KBM-7 (cell line): ENCODE results near the gene ISOC2.

Experiments used
- DNase-seq: peaks from one replicate; pipeline ENCODE4 v3.0.0-alpha.2; 2015
- in situ Hi-C: fragments of 300-500 bp; cut with MboI; formaldehyde crosslinking; loops from 2 replicates; pipeline ENCODE4 v1.14.3; 2020; ENCODE audit warnings: low sequenced_read_pairs, low pct_unique_long_range_greater_than_20kb, mixed read lengths

ISOC2 gene

DNA sequence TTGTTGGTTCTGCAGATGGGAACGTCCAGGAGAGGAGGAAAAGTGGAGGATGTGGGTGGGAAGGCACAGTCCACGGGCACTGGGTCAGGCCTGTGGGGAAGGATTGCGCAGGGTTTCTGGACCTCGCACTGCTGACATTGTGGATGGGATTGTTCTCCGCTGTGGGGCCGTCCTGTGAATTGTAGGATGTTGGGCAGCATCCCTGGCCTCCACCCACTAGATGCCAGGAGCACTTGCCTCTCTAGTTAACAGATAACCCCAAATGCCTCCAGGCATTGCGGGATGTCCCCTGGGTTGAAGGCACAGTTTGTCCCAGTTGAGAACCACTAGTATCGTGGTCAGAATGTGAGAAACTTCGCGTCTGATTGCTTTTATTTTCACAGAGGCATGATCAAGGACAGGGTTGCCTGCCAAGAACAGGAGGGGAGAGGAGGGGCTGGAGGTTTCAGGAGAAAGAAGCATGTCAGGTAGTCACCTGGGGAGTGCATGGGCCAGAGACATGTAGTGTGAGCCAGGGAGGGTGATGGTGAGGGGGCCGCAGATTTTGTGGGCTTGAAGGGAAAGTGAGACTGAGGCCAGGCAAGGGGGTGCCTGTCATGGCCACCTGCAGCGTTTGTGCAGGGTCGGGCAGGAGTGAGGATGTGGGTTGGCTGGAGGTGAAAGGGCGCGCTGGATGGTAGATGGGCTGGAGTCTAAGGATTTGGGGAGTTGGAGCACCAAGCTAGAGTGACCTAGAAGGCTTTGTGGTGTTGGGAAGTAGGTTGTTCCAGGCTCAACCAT is 18.2 kb upstream of the ISOC2 start:
- DNase-seq = no peak
- in situ Hi-C loops = no loop called here

DNA sequence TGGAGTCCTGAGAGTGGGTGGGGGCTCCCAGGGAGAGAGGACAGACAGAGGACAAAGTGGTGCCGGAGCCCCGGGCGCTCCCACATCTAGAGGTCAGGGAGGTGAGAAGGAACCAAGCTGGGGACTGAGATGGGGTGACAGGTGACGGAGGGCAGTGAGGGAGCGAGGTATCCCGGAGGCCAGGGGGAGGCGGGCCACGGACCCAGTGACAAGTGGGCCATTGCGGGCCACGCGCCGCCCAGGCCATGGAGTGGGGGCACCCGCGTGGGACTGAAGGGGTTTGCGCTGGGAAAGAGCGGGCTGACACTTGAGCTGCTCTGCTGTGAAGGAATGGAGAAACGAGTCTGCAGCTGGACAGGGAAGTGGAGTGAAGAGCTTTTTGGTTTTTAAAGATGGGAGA is 17.6 kb upstream of the ISOC2 start:
- no peak for DNase-seq
- in situ Hi-C loops = no loop called here

- DNase-seq = no peak
- in situ Hi-C loops = no loop called here
Observed at GRCh38 chr19:55478364-55478763, 16.9 kb upstream of the ISOC2 start.

DNA sequence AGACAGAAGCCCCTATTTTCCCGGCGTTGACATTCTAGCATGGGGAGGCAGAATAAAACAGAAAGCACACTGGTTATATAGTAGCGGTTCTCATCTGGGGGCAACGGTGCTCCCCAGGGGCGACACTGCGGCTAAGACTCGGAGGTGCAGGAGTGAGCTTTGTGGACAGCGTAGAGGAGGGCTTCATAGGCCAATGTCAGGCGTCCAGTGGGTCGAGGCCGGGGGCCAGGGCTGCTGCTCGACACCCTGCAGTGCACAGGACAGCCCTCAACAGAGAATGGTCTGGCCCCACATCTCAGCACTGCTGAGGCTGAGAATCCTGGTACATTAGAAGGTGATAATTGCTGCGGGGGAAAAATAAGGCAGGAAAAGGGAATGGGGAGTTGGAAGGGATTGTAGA is 16.5 kb upstream of the ISOC2 start:
- no peak for DNase-seq
- in situ Hi-C loops = no loop called here

DNA sequence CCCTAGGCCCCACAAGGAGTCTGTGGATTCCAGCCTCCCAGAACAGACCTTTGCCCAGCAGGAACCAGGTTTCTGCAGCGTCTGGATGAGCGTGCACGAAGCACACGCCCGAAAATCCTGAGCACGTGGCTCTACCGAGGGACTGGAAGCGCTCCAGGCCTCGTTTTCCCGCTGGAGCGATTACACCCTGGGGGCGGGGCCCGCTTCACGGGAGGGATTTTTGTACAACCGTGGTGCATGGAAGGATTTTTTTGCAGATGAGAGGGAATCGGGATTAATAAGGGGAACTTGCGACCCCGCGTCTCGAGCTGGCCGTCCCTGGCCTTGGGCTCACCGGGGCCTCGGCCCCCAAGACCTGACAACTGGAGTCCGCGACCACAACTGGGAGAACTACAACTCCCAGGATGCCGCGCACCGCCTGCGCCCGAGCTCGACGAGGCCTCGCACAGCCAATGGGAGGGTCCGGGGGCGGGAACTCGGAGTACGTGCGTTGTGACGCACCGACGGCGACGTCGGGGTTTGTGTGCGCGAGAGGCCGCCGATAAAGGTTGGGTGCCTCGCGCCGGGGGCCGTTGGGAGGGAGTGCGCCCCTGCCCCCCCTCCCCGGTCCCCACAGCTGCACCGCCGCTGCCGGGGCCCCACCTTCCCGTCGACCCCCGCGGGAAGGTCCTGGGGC is 14.8 kb upstream of the ISOC2 start, which contains the start of gene ZNF628:
Gene ZNF628 (plus strand): TSS at position 518 of the 676 bp plus-strand sequence. CDS start 3,294 bp downstream, outside the sequence.
- DNase-seq = peak; percentile 96

DNA sequence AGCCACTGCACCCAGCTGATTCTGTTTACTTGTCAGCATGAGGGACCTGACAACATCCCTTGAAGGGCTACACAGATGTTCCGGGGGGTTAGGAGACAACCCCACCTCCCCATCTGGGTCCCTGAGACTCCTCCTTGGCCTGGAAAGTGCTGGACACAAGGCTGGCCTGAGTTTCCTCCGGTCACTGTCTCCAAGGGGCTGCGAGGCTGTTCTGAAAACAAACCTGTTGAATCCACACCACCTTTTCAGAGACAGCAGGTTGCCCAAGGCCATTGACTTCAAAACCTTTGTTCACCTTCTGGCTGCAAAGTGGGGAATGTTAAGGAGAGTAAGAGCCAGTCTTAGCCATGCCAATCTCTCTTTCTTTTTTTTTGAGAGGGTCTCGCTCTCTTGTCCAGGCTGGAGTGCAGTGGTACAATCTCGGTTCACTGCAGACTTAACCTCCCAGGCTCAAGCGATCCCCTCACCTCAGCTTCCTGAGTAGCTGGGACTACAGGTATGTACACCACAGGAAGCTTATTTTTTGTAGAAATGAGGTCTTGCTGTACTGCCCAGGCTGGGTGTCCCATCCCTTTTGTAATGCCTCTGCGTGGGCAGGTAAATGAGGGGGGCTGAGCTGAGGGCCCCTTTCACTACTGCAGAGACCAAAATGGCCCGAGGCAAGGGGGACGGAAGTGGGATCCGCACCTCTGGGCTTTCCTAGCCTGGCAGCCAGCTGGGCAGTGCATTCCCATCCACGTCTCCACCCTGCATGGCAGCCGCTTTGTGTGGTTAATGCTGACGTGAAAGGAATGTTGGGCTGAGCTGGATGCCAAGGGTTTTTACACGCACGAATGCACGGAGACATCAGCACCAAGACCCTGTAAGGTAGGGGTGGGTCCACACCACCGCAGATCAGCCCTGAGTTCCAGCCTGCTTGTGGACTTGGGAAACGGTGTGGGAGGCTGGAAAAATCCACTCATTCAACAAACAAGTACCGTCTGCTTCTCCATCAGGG is 13.1 kb upstream of the ISOC2 start:
- in situ Hi-C loops = no loop called here
- DNase-seq = no peak

More for the DNA sequence above, 14.8 kb upstream of the ISOC2 start, which contains the start of gene ZNF628:
- in situ Hi-C loops = no loop called here

DNA sequence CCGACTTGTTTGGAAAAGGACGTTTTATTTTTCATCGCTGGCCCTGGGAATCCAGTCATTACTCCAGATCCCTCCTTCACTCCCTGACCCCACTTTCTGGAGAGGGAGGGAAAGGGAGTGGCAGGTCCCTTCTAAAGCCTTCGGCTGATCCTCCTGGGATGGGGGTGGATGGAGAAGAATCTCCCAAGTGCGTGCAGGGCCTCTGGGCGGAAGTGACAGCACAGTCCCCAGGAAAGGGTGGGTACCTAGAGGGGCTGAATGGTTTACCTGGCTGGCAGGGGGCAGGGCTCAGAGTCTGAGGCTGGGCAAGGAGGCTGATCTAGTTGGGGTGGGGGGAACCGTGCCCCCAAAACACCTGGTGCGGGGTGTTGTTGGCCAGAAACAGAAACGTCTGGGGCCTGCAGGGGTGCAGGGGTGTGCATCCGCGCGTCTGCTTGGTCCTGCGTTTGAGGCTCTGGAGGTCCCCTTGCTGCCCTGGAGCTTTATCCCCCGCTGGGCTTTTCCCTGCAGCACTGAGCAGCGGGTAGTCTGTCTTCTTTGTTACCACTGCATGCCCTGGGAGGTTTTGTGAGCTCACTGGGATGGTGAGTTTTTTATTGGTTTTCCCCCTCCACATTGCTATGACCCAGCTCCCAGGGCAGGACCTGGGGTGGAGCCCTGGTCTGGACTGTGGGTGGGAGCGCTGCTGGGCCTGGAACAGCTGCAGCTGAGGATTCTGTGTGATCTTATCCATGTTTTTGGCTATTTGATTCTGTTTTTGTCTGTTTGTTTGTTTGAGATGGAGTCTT is 12.0 kb upstream of the ISOC2 start:
- in situ Hi-C loops = no loop called here
- DNase-seq = no peak

DNA sequence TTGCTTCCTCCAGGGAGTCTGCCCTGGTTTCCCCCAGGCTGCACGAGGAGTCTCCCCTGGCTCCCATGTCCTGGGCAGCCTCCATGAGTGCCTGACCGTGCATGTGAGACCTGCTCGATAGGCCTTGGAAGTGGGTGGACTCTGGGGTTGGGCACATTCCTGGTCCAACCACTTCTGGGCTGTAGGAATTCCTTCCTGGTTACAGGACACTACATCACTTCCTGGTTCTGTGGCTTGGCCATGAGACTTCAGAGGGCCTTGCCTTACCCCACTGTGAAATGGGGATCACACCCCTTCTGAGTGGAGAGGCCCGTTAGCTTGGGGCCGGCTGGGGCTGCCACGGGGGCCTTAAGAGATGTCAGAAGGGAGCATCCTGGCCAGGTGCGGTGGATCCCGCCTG is 11.0 kb upstream of the ISOC2 start:
- no peak for DNase-seq
- in situ Hi-C loops = no loop called here

GRCh38 chr19:55471266-55471665 is 9.8 kb upstream of the ISOC2 start:
- in situ Hi-C loops = no loop called here
- DNase-seq = no peak

DNA sequence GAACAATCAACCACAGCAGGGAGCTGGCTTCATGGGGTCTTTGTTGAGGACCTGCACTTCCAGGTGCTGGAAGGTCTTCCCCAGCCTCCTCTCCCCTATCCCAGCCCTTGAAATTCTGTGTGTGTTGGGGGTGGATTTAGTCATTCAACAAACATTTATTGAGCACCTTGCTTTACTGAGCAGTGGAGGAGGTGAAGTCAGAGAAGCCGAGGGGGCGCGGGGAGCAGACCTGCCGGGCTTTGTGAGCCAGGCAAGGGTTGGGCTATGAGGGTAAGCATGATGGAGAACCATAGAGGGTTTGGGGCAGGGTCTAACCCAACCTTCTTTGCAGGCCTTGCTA is 6.6 kb upstream of the ISOC2 start:
- DNase-seq = no peak
- in situ Hi-C loops = no loop called here

GRCh38 chr19:55467236-55468053 is 6.0 kb upstream of the ISOC2 start:
- in situ Hi-C loops = no loop called here
- peak; percentile 45 for DNase-seq

- DNase-seq = no peak
- in situ Hi-C loops = no loop called here
Observed at GRCh38 chr19:55466241-55466614, 4.8 kb upstream of the ISOC2 start.

GRCh38 chr19:55465460-55466240 is 4.2 kb upstream of the ISOC2 start:
- in situ Hi-C loops = no loop called here
- DNase-seq = no peak

GRCh38 chr19:55464662-55465054 is 3.2 kb upstream of the ISOC2 start, which contains the start of gene C19orf85:
C19orf85 (minus strand) TSS chr19:55464751; CDS start chr19:55464554, 197 bp downstream.
- no peak for DNase-seq
- in situ Hi-C loops = no loop called here

DNA sequence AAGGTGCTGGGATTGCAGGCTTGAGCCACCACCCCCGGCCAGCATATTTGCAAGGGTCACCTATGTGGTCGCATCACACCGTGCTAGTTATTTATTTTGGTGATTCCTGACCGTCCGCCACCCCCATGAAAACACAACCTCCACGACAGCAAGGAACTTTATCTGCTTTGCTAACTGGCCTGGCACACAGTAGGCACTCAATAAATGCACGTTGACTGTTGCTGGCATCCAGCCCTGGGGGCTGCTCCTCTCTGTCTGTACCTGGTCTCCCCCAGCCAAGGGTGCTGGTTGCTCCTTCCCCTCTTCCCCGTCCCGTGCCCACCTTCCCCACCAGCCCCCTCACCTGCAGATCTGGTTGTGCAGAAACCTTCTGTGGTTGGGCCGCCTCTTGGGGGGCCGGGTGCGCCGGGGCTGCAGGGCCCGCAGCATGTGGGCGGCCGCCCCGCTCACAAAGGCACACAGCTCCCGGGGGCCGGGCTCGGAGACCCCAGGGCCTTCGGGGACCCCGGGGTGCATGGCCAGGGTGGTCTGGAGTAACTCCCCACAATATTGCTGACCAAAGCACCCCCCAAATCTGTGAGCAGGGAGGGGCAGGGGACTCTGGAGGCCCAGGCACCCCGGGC is 2.7 kb upstream of the ISOC2 start:
- DNase-seq = no peak
- in situ Hi-C loops = no loop called here

GRCh38 chr19:55463583-55464031 is 2.2 kb upstream of the ISOC2 start:
- in situ Hi-C loops = no loop called here
- DNase-seq = no peak

DNA sequence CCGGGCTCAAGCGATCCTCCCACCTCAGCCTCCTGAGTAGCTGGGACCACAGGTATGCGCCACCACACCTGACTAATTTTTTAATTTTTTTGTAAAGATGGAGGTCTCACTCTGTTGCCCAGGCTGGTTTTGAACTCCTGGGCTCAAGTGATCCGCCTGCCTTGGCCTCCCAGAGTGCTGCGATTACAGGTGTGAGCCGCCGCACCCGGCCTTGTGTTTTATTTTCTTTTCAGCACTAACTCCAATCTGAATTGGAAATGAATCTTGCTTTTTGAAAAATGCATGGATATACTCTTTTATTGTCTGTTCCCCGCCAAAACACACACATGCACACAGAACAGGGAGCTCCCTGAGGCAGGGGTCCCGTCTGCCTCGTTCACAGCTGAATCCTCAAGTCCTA is 1.3 kb upstream of the ISOC2 start:
- DNase-seq = no peak
- in situ Hi-C loops = no loop called here
